PC-3 (cell line): Measurements from ENCODE around the gene RFTN1.

Experiments
- CTCF ChIP-seq: fragments of 300-600 bp; sonication (generic); conservative IDR thresholded peaks from 2 replicates; pipeline ENCODE4 v1.5.1; 2017; ENCODE audit warnings: antibody characterized with exemption, low read depth, mild to moderate bottlenecking, low read length
- EZH2 ChIP-seq: fragments of 300-600 bp; sonication (generic); IDR thresholded peaks from one replicate; pipeline ENCODE4 v1.6.1; 2017; ENCODE audit warnings: antibody characterized with exemption, mild to moderate bottlenecking, low read length; ENCODE audit not compliant: unreplicated experiment
- EZH2phosphoT487 ChIP-seq: fragments of 300-600 bp; sonication (generic); IDR thresholded peaks from 2 replicates; pipeline ENCODE4 v1.6.1; 2018; ENCODE audit warnings: mild to moderate bottlenecking, antibody characterized with exemption, low read length, borderline replicate concordance

GRCh38 chr3:16290007-16290826, 223.3 kb downstream of the RFTN1 start:
- TF ChIP-seq EZH2phosphoT487: no peak
- TF ChIP-seq CTCF: peak; percentile 95
- TF ChIP-seq EZH2: no peak
